ENCODE results near the gene CYP4F2.

DNA sequence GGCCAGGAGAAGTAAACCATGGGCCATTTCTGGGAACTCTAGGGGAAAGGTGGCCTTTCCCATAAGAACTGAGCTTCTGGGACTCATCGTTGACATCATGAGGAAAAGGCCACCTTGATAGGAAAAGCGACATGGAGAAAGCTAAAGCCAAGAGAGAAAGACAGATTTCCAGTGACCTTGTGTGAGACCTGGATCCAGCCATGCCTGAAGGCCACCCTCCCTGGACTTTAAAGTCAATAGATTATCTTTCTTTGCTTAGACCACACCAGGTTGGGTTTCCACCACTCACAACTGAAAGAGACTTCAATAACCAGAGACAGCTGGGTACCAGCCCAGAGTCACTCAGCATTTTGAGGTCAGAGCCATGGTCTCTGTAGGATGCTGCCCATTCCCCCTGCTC is 3.5 kb downstream of the CYP4F2 start:
- TF ChIP-seq POLR2AphosphoS5 (IDR thresholded peaks at IDR 0.05): no peak
- TF ChIP-seq, protein P1, sequence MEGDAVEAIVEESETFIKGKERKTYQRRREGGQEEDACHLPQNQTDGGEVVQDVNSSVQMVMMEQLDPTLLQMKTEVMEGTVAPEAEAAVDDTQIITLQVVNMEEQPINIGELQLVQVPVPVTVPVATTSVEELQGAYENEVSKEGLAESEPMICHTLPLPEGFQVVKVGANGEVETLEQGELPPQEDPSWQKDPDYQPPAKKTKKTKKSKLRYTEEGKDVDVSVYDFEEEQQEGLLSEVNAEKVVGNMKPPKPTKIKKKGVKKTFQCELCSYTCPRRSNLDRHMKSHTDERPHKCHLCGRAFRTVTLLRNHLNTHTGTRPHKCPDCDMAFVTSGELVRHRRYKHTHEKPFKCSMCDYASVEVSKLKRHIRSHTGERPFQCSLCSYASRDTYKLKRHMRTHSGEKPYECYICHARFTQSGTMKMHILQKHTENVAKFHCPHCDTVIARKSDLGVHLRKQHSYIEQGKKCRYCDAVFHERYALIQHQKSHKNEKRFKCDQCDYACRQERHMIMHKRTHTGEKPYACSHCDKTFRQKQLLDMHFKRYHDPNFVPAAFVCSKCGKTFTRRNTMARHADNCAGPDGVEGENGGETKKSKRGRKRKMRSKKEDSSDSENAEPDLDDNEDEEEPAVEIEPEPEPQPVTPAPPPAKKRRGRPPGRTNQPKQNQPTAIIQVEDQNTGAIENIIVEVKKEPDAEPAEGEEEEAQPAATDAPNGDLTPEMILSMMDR (IDR thresholded peaks at IDR 0.05 in 8 of 11, conservative IDR thresholded peaks at IDR 0.05 in 3 of 11): no peak
